ENCODE data around the gene TSPAN31. TPM values are rescaled to one million over a fixed set of nuclear protein-coding genes. Genes with fewer than 3 reads are reported as not detected.

TSPAN31 gene
- total and polyA plus RNA-seq, 2 experiments from 2014 or later = 47.2 to 70.8 TPM

GRCh38 chr12:57725851-57726150, 19.0 kb upstream of the TSPAN31 start:
- no peaks in the 10 kb centered on the region for H3K36me3 ChIP-seq (ENCODE audit: low read depth)
- peak overlapping the region; percentile 70; the same call in 1 of the 2 replicates for H3K27ac ChIP-seq
- no peaks in the 10 kb centered on the region for H3K9me3 ChIP-seq (ENCODE audit: low read depth)
- H3K4me3 ChIP-seq = peak overlapping the region; percentile 83
- H3K9me2 ChIP-seq (ENCODE audit: insufficient read depth) = no peaks in the 10 kb centered on the region
- H3K4me2 ChIP-seq (ENCODE audit: unreplicated experiment) = peak overlapping the region; percentile 87
- peak overlapping the region; percentile 94 for H3K9ac ChIP-seq
- DNase-seq = no peak
- TF ChIP-seq EZH2phosphoT487 (IDR thresholded peaks at IDR 0.05; ENCODE audit: insufficient read depth, low read depth) = no peak
- TF ChIP-seq EZH2 (IDR thresholded peaks at IDR 0.05; ENCODE audit: insufficient read depth, poor library complexity, severe bottlenecking) = no peak
- no peaks in the 10 kb centered on the region for H3K27me3 ChIP-seq (replicated peaks; ENCODE audit: insufficient read depth)
- H3K4me1 ChIP-seq (ENCODE audit: insufficient read depth) = no peaks in the 10 kb centered on the region
- H3K79me2 ChIP-seq (ENCODE audit: insufficient read depth) = no peaks in the 10 kb centered on the region
- H3F3A ChIP-seq (ENCODE audit: insufficient read depth) = no peaks in the 10 kb centered on the region; the same call in 1 of the 2 replicates
- H2AFZ ChIP-seq = peak overlapping the region; percentile 89
- H4K20me1 ChIP-seq (ENCODE audit: insufficient read depth) = no peaks in the 10 kb centered on the region
- WGBS, 2 experiments (ENCODE audit: low coverage in 1 of 2, low lambda C conversion rate in 2 of 2, missing lambda C conversion rate in 2 of 2) = 0 to 2% methylated on average over 10 of the region's 10 CpGs
- in situ Hi-C loops (cut with MboI) = no loop called here

- TF ChIP-seq EZH2phosphoT487 (IDR thresholded peaks at IDR 0.05; ENCODE audit: insufficient read depth, low read depth) (no peak), EZH2 (IDR thresholded peaks at IDR 0.05; ENCODE audit: insufficient read depth, poor library complexity, severe bottlenecking) (no peak)
- H3K36me3 ChIP-seq (ENCODE audit: low read depth) = no peaks in the 10 kb centered on the region
- H2AFZ ChIP-seq = peak overlapping the region; percentile 89
- no peaks in the 10 kb centered on the region for H3K9me3 ChIP-seq (ENCODE audit: low read depth)
- H4K20me1 ChIP-seq (ENCODE audit: insufficient read depth) = no peaks in the 10 kb centered on the region
- H3K27me3 ChIP-seq (replicated peaks; ENCODE audit: insufficient read depth) = no peaks in the 10 kb centered on the region
- no peaks in the 10 kb centered on the region for H3K4me1 ChIP-seq (ENCODE audit: insufficient read depth)
- peak; percentile 95 for DNase-seq
- H3K4me2 ChIP-seq (ENCODE audit: unreplicated experiment) = peak overlapping the region; percentile 87
- H3K9me2 ChIP-seq (ENCODE audit: insufficient read depth) = no peaks in the 10 kb centered on the region
- H3K4me3 ChIP-seq = peak overlapping the region; percentile 83
- no peaks in the 10 kb centered on the region; the same call in 1 of the 2 replicates for H3F3A ChIP-seq (ENCODE audit: insufficient read depth)
- 1% methylated on average over 37 to 55 of the region's 79 CpGs for WGBS, 2 experiments (ENCODE audit: low coverage in 1 of 2, low lambda C conversion rate in 2 of 2, missing lambda C conversion rate in 2 of 2)
- H3K79me2 ChIP-seq (ENCODE audit: insufficient read depth) = no peaks in the 10 kb centered on the region
- in situ Hi-C loops (cut with MboI) = no loop called here
- peak overlapping the region; percentile 70 for H3K27ac ChIP-seq
- peak overlapping the region; percentile 94 for H3K9ac ChIP-seq
Measured at GRCh38 chr12:57726151-57726883, 18.5 kb upstream of the TSPAN31 start.

- TF ChIP-seq EZH2 (IDR thresholded peaks at IDR 0.05; ENCODE audit: insufficient read depth, poor library complexity, severe bottlenecking) (no peak), EZH2phosphoT487 (IDR thresholded peaks at IDR 0.05; ENCODE audit: insufficient read depth, low read depth) (no peak)
- Histone ChIP-seq H3K9me3 (ENCODE audit: low read depth) (no peaks in the 10 kb centered on the region), H3K79me2 (ENCODE audit: insufficient read depth) (no peaks in the 10 kb centered on the region), H3F3A (ENCODE audit: insufficient read depth) (no peaks in the 10 kb centered on the region; the same call in 1 of the 2 replicates), H2AFZ (peak overlapping the region; percentile 89), H4K20me1 (ENCODE audit: insufficient read depth) (no peaks in the 10 kb centered on the region), H3K27ac (peak overlapping the region; percentile 70; the same call in 1 of the 2 replicates), H3K4me3 (peak overlapping the region; percentile 83), H3K9ac (peak overlapping the region; percentile 94), H3K4me2 (ENCODE audit: unreplicated experiment) (peak overlapping the region; percentile 87), H3K9me2 (ENCODE audit: insufficient read depth) (no peaks in the 10 kb centered on the region), H3K4me1 (ENCODE audit: insufficient read depth) (no peaks in the 10 kb centered on the region), H3K27me3 (replicated peaks; ENCODE audit: insufficient read depth) (no peaks in the 10 kb centered on the region), H3K36me3 (ENCODE audit: low read depth) (no peaks in the 10 kb centered on the region)
- in situ Hi-C loops (cut with MboI) = no loop called here
- peak; percentile 69 for DNase-seq
- 34 to 42% methylated on average over 59 to 76 of the region's 76 CpGs for WGBS, 2 experiments (ENCODE audit: low coverage in 1 of 2, low lambda C conversion rate in 2 of 2, missing lambda C conversion rate in 2 of 2)
Measured at GRCh38 chr12:57726884-57727757, 17.7 kb upstream of the TSPAN31 start.

- Histone ChIP-seq H3K27ac (no peak overlapping the region), H3F3A (ENCODE audit: insufficient read depth) (no peaks in the 10 kb centered on the region; the same call in 1 of the 2 replicates), H3K9me2 (ENCODE audit: insufficient read depth) (no peaks in the 10 kb centered on the region), H3K27me3 (replicated peaks; ENCODE audit: insufficient read depth) (no peaks in the 10 kb centered on the region), H3K9ac (no peak overlapping the region), H3K36me3 (ENCODE audit: low read depth) (no peaks in the 10 kb centered on the region), H3K4me1 (ENCODE audit: insufficient read depth) (no peaks in the 10 kb centered on the region), H3K4me3 (no peak overlapping the region), H3K79me2 (ENCODE audit: insufficient read depth) (no peaks in the 10 kb centered on the region), H4K20me1 (ENCODE audit: insufficient read depth) (no peaks in the 10 kb centered on the region), H2AFZ (no peak overlapping the region), H3K9me3 (ENCODE audit: low read depth) (no peaks in the 10 kb centered on the region), H3K4me2 (ENCODE audit: unreplicated experiment) (no peak overlapping the region)
- in situ Hi-C loops (cut with MboI) = no loop called here
- no peak for DNase-seq
- 63 to 69% methylated on average over 16 to 21 of the region's 21 CpGs for WGBS, 2 experiments (ENCODE audit: low coverage in 1 of 2, low lambda C conversion rate in 2 of 2, missing lambda C conversion rate in 2 of 2)
- no peak for TF ChIP-seq EZH2 (IDR thresholded peaks at IDR 0.05; ENCODE audit: insufficient read depth, poor library complexity, severe bottlenecking)
- TF ChIP-seq EZH2phosphoT487 (IDR thresholded peaks at IDR 0.05; ENCODE audit: insufficient read depth, low read depth) = no peak
Measured at GRCh38 chr12:57727758-57728395, 17.0 kb upstream of the TSPAN31 start.

All from GM23248 (cell line).